IMR-90 (cell line): Measurements from ENCODE around the gene CYSRT1. TPM values are rescaled to one million over a fixed set of nuclear protein-coding genes. Genes with fewer than 3 reads are reported as not detected.
"Not testable (repeated sequence)": the region's sequence is repeated elsewhere in the genome, so short reads cannot be mapped to it uniquely, and the experiment has no call there.

Experiments
- ATAC-seq: fragments of 200-7000 bp; cut with Tn5 transposase; 2 replicates; pipeline ENCODE4 v1.9.1; 2020; ENCODE audit warnings: low read depth, mild to moderate bottlenecking, moderate library complexity
- BruUV-seq: library from RNA; stranded (reverse); fragments of 400-500 nt; replicated peaks from 2 replicates; lab custom pipeline; 2021; lab: Mats Ljungman, UMichigan
- CTCF ChIA-PET: fragments of 300-600 bp; formaldehyde crosslinking; extraction: SDS; loops from one replicate; lab custom pipeline; 2021; ENCODE audit warnings: antibody characterized with exemption; lab: Yijun Ruan, JAX
- POLR2A ChIA-PET: fragments of 300-600 bp; sonication (Branson Sonifier 250); formaldehyde crosslinking; loops from one replicate; lab custom pipeline; 2022; ENCODE audit warnings: antibody characterized with exemption; ENCODE audit not compliant: unreplicated experiment; lab: Charles Lee
- DNase-seq: peaks from one replicate; pipeline ENCODE4 v3.0.0; 2013
- H2AFZ ChIP-seq: replicated peaks from 2 replicates; pipeline ENCODE3; 2013; ENCODE audit warnings: low read length, mild to moderate bottlenecking; ENCODE audit not compliant: poor library complexity
- H2AK5ac ChIP-seq: 2 replicates; pipeline ENCODE4 v1.6.1; 2013; ENCODE audit warnings: low read depth, low read length, inconsistent platforms
- H2AK9ac ChIP-seq: replicated peaks from 2 replicates; pipeline ENCODE3; 2013; ENCODE audit warnings: mild to moderate bottlenecking, low read depth, low read length, moderate library complexity; ENCODE audit not compliant: poor library complexity
- H2BK120ac ChIP-seq: 2 replicates; pipeline ENCODE4 v1.6.1; 2013; ENCODE audit warnings: low read depth, low read length, inconsistent platforms
- H2BK15ac ChIP-seq: 3 replicates; pipeline ENCODE4 v1.6.1; 2013; ENCODE audit warnings: low read depth, low read length, inconsistent platforms
- H2BK20ac ChIP-seq: 2 replicates; pipeline ENCODE4 v1.6.1; 2013; ENCODE audit warnings: low read depth, mild to moderate bottlenecking, inconsistent platforms, low read length, moderate library complexity
- H2BK5ac ChIP-seq: 2 replicates; pipeline ENCODE4 v1.6.1; 2013; ENCODE audit warnings: mild to moderate bottlenecking, low read depth, low read length, inconsistent platforms; ENCODE audit not compliant: poor library complexity, severe bottlenecking
- H3K14ac ChIP-seq: replicated peaks from 2 replicates; pipeline ENCODE4 v1.6.1; 2013; ENCODE audit warnings: low read depth, low read length, inconsistent platforms
- H3K18ac ChIP-seq: 2 replicates; pipeline ENCODE4 v1.6.1; 2013; ENCODE audit warnings: low read depth, low read length, control low read depth
- H3K23ac ChIP-seq: 2 replicates; pipeline ENCODE4 v1.6.1; 2013; ENCODE audit warnings: low read depth, low read length, inconsistent platforms
- H3K27ac ChIP-seq: 2 replicates; pipeline ENCODE4 v1.5.1; 2013; ENCODE audit warnings: mild to moderate bottlenecking, control low read depth, low read length; ENCODE audit not compliant: insufficient read depth
- H3K27me3 ChIP-seq: 2 replicates; pipeline ENCODE4 v1.6.1; 2013; ENCODE audit warnings: low read length; ENCODE audit not compliant: control insufficient read depth, insufficient read depth
- H3K36me3 ChIP-seq: 2 replicates; pipeline ENCODE4 v1.6.1; 2013; ENCODE audit warnings: low read length, mixed read lengths; ENCODE audit not compliant: control insufficient read depth, insufficient read depth
- H3K4ac ChIP-seq: 2 replicates; pipeline ENCODE4 v1.6.1; 2013; ENCODE audit warnings: low read depth, low read length, inconsistent platforms
- H3K4me1 ChIP-seq: 2 replicates; pipeline ENCODE4 v1.6.1; 2013; ENCODE audit warnings: low read length, mixed read lengths; ENCODE audit not compliant: control insufficient read depth, insufficient read depth
- H3K4me2 ChIP-seq: 2 replicates; pipeline ENCODE4 v1.6.1; 2013; ENCODE audit warnings: low read depth, mild to moderate bottlenecking, control low read depth, low read length, moderate library complexity
- H3K4me3 ChIP-seq: 2 replicates; pipeline ENCODE4 v1.5.1; 2013; ENCODE audit warnings: low read depth, mild to moderate bottlenecking, control low read depth, low read length, moderate library complexity; ENCODE audit not compliant: insufficient read depth
- H3K56ac ChIP-seq: 2 replicates; pipeline ENCODE4 v1.6.1; 2013; ENCODE audit warnings: low read length, inconsistent platforms; ENCODE audit not compliant: insufficient read depth; ENCODE audit errors: extremely low read depth
- H3K79me1 ChIP-seq, 2 experiments: 2 replicates each; pipeline ENCODE4 v1.6.1; 2013; ENCODE audit warnings: low read length in 2 of 2, inconsistent platforms in 1 of 2, low read depth in 1 of 2
- H3K9ac ChIP-seq: 2 replicates; pipeline ENCODE4 v1.6.1; 2013; ENCODE audit warnings: low read depth, low read length, control low read depth
- H3K9me1 ChIP-seq: 2 replicates; pipeline ENCODE4 v1.6.1; 2013; ENCODE audit warnings: low read length, inconsistent platforms; ENCODE audit not compliant: insufficient read depth
- H3K9me3 ChIP-seq: 2 replicates; pipeline ENCODE4 v1.6.1; 2013; ENCODE audit warnings: low read length; ENCODE audit not compliant: control insufficient read depth, insufficient read depth
- H4K20me1 ChIP-seq: 2 replicates; pipeline ENCODE4 v1.6.1; 2013; ENCODE audit warnings: low read length, inconsistent platforms; ENCODE audit not compliant: insufficient read depth
- H4K5ac ChIP-seq: 2 replicates; pipeline ENCODE4 v1.6.1; 2013; ENCODE audit warnings: mild to moderate bottlenecking, low read depth, low read length, control low read depth
- H4K8ac ChIP-seq, 2 experiments: 2 replicates each; pipeline ENCODE4 v1.6.1; 2013; ENCODE audit warnings: low read depth in 2 of 2, low read length in 2 of 2, control low read depth in 1 of 2, inconsistent platforms in 1 of 2
- H4K91ac ChIP-seq: 2 replicates; pipeline ENCODE4 v1.6.1; 2013; ENCODE audit warnings: low read depth, low read length, inconsistent platforms; ENCODE audit not compliant: insufficient read depth
- CTCF ChIP-seq: conservative IDR thresholded peaks from 2 replicates; pipeline ENCODE4 v1.5.1; 2012; ENCODE audit warnings: mild to moderate bottlenecking, low read depth, low read length, improper control_type of control experiment
- WGBS, 2 experiments: methylation state at CpG; one replicate each; pipeline versions ENCODE4 v1.1.5 to v1.1.7; 2013; ENCODE audit warnings: missing lambda C conversion rate in 2 of 2; ENCODE audit not compliant: insufficient read length in 1 of 2; ENCODE audit errors: extremely low coverage in 2 of 2; 5-methylcytosine and 5-hydroxymethylcytosine counted together
- dilution Hi-C: fragments of 300-500 bp; cut with HindIII; formaldehyde crosslinking; loops from one replicate; pipeline ENCODE4 v1.14.3; 2018; ENCODE audit warnings: low sequenced_read_pairs; ENCODE audit not compliant: unreplicated experiment
- in situ Hi-C: fragments of 300-500 bp; cut with MboI; formaldehyde crosslinking; loops from 3 replicates; pipeline ENCODE4 v1.14.3; 2019; ENCODE audit warnings: low sequenced_read_pairs, inconsistent platforms, mixed read lengths
- intact Hi-C: fragments of 100-400 bp; cut with micrococcal nuclease; formaldehyde crosslinking; loops from 2 replicates; pipeline ENCODE4 v1.10.0; 2022
- polyA plus RNA-seq, 3 experiments: library from polyadenylated mRNA; depleted of rRNA; stranded (reverse); fragments of >200 nt; gene quantifications; 2 replicates each; pipeline ENCODE4 v1.2.3, GENCODE V29; 2012; ENCODE audit warnings: low replicate concordance in 1 of 3
- total RNA-seq: library from RNA; depleted of rRNA; stranded (reverse); fragments of >200 nt; gene quantifications from 2 replicates; pipeline ENCODE4 v1.2.3, GENCODE V29; 2012

Gene CYSRT1
- total and polyA plus RNA-seq, 2 of the 4 experiments (the other 2 are of a cell fraction): 0.18 to 0.84 TPM

GRCh38 chr9:137237759-137238726 is 13.1 kb downstream of the CYSRT1 start (continued):
- no peak for TF ChIP-seq CTCF

- WGBS, 2 experiments: no CpG with 5 or more reads among the region's 27 CpGs
- H3K27ac ChIP-seq: peak overlapping the region; percentile 91
Measured at GRCh38 chr9:137239541-137240200, 14.7 kb downstream of the CYSRT1 start.

More at GRCh38 chr9:137239541-137240200, 14.7 kb downstream of the CYSRT1 start:
- H3K4me3 ChIP-seq: peak overlapping the region; percentile 59
- H3K9ac ChIP-seq: peak overlapping the region; percentile 71
- H2AK9ac ChIP-seq, H3K27me3 ChIP-seq, H2AFZ ChIP-seq, BruUV-seq, in situ Hi-C loops, H3K9me3 ChIP-seq, DNase-seq, H2BK20ac ChIP-seq, H3K9me1 ChIP-seq, H3K18ac ChIP-seq, H2BK15ac ChIP-seq, H4K5ac ChIP-seq, dilution Hi-C loops, H2BK120ac ChIP-seq, H3K4ac ChIP-seq, H3K4me1 ChIP-seq, ATAC-seq, H2AK5ac ChIP-seq, intact Hi-C loops, POLR2A ChIA-PET: not testable (repeated sequence)
- peaks cover 38% of the 10 kb centered on the region for H4K20me1 ChIP-seq
- peak overlapping the region; percentile 5; the same call in 1 of the 2 replicates for H4K91ac ChIP-seq
- peaks cover 12 to 55% of the 10 kb centered on the region in 2 experiments; a peak in 3 of 4 replicates for H3K79me1 ChIP-seq
- H3K56ac ChIP-seq: 0 out of 2 replicates have a peak overlapping the region, but pooled peaks have one; percentile 77
- H4K8ac ChIP-seq: peak overlapping the region; percentile 36 to 77; a peak in 2 of 4 replicates
- peak overlapping the region; percentile 94; the same call in 1 of the 2 replicates for H3K23ac ChIP-seq
- CTCF ChIA-PET: interaction anchor here (0.7 kb wide), 1 partner anchor 202 kb away, joined by 3 read pairs; no protein-coding TSS in a partner anchor
- peak overlapping the region; percentile 81 for H2BK5ac ChIP-seq
- peaks cover 19% of the 10 kb centered on the region for H3K36me3 ChIP-seq
- peak overlapping the region; percentile 41; the same call in 1 of the 2 replicates for H3K14ac ChIP-seq
- peak overlapping the region; percentile 91 for H3K4me2 ChIP-seq
